K562 (cell line): ENCODE results near the gene MTF1. TPM values are rescaled to one million over a fixed set of nuclear protein-coding genes. Genes with fewer than 3 reads are reported as not detected.
A peak's percentile ranks its signal among the peaks of the same experiment; 100 is the strongest.

Experiments
- ARHGAP35 ChIP-seq: fragments of 450-650 bp; IDR thresholded peaks from 2 replicates; pipeline ENCODE4 v1.6.1; 2018; ENCODE audit not compliant: partially characterized antibody
- BMI1 ChIP-seq: fragments of 150-350 bp; IDR thresholded peaks from 2 replicates; pipeline ENCODE4 v1.6.1; 2014; ENCODE audit warnings: low read length
- CREB1 ChIP-seq, 2 experiments: sonication (generic) in 1 of 2; formaldehyde crosslinking in 1 of 2; IDR thresholded peaks; 2 replicates each; pipeline versions ENCODE4 v1.6.1 to v1.8.0; 2012 to 2022; ENCODE audit warnings: inconsistent platforms in 1 of 2, mild to moderate bottlenecking in 1 of 2, missing genetic modification reagents in 1 of 2, moderate library complexity in 1 of 2
- CREB3L1 ChIP-seq: fragments of 450-650 bp; IDR thresholded peaks from 2 replicates; pipeline ENCODE4 v1.6.1; 2014; ENCODE audit warnings: low read depth, mild to moderate bottlenecking, moderate library complexity, borderline replicate concordance
- DDX20 ChIP-seq: fragments of 450-650 bp; IDR thresholded peaks from 2 replicates; pipeline ENCODE4 v1.6.1; 2016; ENCODE audit warnings: missing genetic modification characterization, low read depth, mild to moderate bottlenecking, missing compliant biosample characterization, moderate library complexity
- ELF2 ChIP-seq: fragments of 250-450 bp; sonication (Bioruptor Pico); IDR thresholded peaks from 2 replicates; pipeline ENCODE4 v1.5.0; 2021; ENCODE audit warnings: mild to moderate bottlenecking
- HNRNPH1 ChIP-seq: fragments of 200-400 bp; formaldehyde crosslinking; optimal IDR thresholded peaks from 2 replicates; pipeline ENCODE3; 2017; ENCODE audit warnings: low read depth, mild to moderate bottlenecking, low read length, moderate library complexity
- KDM4B ChIP-seq, 2 experiments: fragments of 450-650 bp in 1 of 2; sonication (generic) in 1 of 2; IDR thresholded peaks; 2 replicates each; pipeline ENCODE4 v1.6.1; 2016 to 2017; ENCODE audit warnings: borderline replicate concordance in 2 of 2, antibody characterized with exemption in 1 of 2, low read depth in 1 of 2, mild to moderate bottlenecking in 1 of 2
- SMAD2 ChIP-seq: fragments of 150-350 bp; IDR thresholded peaks from 2 replicates; pipeline ENCODE4 v1.6.1; 2014; ENCODE audit warnings: low read depth, mild to moderate bottlenecking, low read length
- TAL1 ChIP-seq: fragments of 450-650 bp; IDR thresholded peaks from 2 replicates; pipeline ENCODE4 v1.6.1; 2016; ENCODE audit warnings: mild to moderate bottlenecking
- polyA plus RNA-seq, 8 experiments: library from polyadenylated mRNA; depleted of rRNA in 4 of 8; stranded (reverse) in 5 of 8; unstranded in 3 of 8; fragments of >200 nt; fragmentation: Nextera tagmentation in 2 of 8; fragmentation: Illumina TruSeq in 1 of 8; extraction: Ambion mirVana in 2 of 8; extraction: Trizol in 1 of 8; gene quantifications; 2 replicates each; pipeline versions ENCODE4 v1.2.1 to v1.2.3, GENCODE V29; 2011 to 2014; ENCODE audit warnings: inconsistent platforms in 1 of 8, missing spikeins in 1 of 8
- total RNA-seq, 7 experiments: library from RNA; depleted of rRNA in 6 of 7; stranded (reverse); fragments of >200 nt in 6 of 7; fragmentation: Illumina TruSeq in 2 of 7; extraction: Trizol in 2 of 7; gene quantifications; 2 replicates each; pipeline versions ENCODE4 v1.2.1 to v1.2.3, GENCODE V29; 2011 to 2021; ENCODE audit warnings: low replicate concordance in 1 of 7
- TF ChIP-seq, protein P1 (sequence below): sonication (generic); formaldehyde crosslinking; IDR thresholded peaks from 2 replicates; pipeline ENCODE4 v1.8.1; 2022; ENCODE audit warnings: missing genetic modification reagents

Gene MTF1
- total and polyA plus RNA-seq, 9 of the 15 experiments (the other 6 are each of a cell fraction or from before 2014, with no cell fraction given) = 1.1 to 12.2 (median 4.3) TPM

DNA sequence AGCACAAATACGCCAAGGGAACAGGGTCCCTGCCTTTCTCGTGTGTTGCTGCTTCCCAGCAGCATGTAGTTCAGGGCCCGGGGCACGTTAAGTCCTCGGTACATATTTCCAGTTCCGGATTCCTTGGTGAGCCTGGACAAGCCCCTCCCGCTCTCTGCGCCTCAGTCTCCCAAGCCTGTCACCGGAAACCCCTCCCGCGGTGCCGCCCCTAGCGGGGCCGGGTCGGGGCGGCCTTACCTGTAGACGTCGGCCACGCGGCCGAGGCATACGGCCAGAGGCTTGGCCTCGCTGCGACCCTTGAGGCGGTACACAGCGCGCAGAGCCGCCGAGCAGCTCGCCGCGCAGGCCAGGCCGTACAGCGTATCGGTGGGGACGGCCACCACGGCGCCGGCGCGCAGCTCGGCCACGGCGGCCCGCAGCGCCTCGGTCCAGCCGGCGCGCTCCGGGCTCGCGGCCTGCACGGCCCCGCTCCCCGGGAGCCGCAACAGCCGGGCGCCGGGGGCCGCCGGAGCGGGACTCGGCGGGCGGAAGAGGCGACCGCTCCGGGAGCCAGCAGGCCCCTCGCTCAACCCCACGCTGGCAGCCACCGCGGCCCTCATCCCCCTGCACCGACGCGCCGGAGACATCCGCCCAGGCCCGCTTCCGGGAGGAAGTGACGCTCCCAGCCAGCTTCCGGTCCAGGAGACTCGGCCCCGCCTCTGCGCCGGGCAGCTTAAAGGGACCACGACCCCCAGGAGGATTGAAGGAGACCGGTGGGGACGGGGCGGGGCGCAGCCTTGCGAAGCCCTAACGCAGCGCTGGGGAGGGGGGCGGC, 51.6 kb downstream of the MTF1 start, which contains the start of the genes C1orf122 and YRDC (continued):
- TF ChIP-seq CREB3L1 = peak; percentile 41; the same call in 1 of the 2 replicates
- peak; percentile 88 for TF ChIP-seq CREB1 (IDR thresholded peaks at IDR 0.05)
- peak; percentile 87 for TF ChIP-seq CREB1 (CRISPR knock-in tag; IDR thresholded peaks at IDR 0.05)
- TF ChIP-seq ARHGAP35 = no peak
- TF ChIP-seq SMAD2 = no peak
- peak; percentile 96 for TF ChIP-seq ELF2 (CRISPR knock-in tag)
- TF ChIP-seq DDX20 (tag) = no peak
- TF ChIP-seq, protein P1, sequence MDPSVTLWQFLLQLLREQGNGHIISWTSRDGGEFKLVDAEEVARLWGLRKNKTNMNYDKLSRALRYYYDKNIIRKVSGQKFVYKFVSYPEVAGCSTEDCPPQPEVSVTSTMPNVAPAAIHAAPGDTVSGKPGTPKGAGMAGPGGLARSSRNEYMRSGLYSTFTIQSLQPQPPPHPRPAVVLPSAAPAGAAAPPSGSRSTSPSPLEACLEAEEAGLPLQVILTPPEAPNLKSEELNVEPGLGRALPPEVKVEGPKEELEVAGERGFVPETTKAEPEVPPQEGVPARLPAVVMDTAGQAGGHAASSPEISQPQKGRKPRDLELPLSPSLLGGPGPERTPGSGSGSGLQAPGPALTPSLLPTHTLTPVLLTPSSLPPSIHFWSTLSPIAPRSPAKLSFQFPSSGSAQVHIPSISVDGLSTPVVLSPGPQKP (CRISPR knock-in tag) = no peak
- no peak for TF ChIP-seq HNRNPH1
- no peak for TF ChIP-seq TAL1
- peak in 1 of 2 experiments; percentile 87; a peak in 1 of 4 replicates for TF ChIP-seq KDM4B (IDR thresholded peaks at IDR 0.05; ENCODE audit: borderline replicate concordance in 2 of 2, low read depth in 1 of 2)
- TF ChIP-seq BMI1 = no peak
- TF ChIP-seq, all 486 proteins: peak for 89
